Esophagus (tissue), 2 donors: ENCODE results near the gene NAPA. TPM values are rescaled to one million over a fixed set of nuclear protein-coding genes. Genes with fewer than 3 reads are reported as not detected.

Experiments used
- H3K27ac ChIP-seq, 2 donors: one replicate each; pipeline ENCODE4 v1.5.1; 2013; ENCODE audit warnings: low read depth in 2 of 2, mild to moderate bottlenecking in 2 of 2, inconsistent platforms in 1 of 2, low read length in 1 of 2, moderate library complexity in 1 of 2
- H3K27me3 ChIP-seq, 2 donors: one replicate each; pipeline ENCODE4 v1.6.1; 2013; ENCODE audit warnings: low read length in 2 of 2, control low read depth in 1 of 2, mild to moderate bottlenecking in 1 of 2; ENCODE audit not compliant: insufficient read depth in 2 of 2, control insufficient read depth in 1 of 2
- H3K36me3 ChIP-seq, 2 donors: one replicate each; pipeline ENCODE4 v1.6.1; 2013; ENCODE audit warnings: low read length in 1 of 2; ENCODE audit not compliant: control insufficient read depth in 2 of 2, insufficient read depth in 2 of 2
- H3K4me1 ChIP-seq, 2 donors: one replicate each; pipeline ENCODE4 v1.6.1; 2013; ENCODE audit warnings: low read length in 1 of 2; ENCODE audit not compliant: control insufficient read depth in 2 of 2, insufficient read depth in 2 of 2
- H3K4me3 ChIP-seq, 2 donors: one replicate each; pipeline ENCODE4 v1.5.1; 2013; ENCODE audit warnings: low read length in 2 of 2, mild to moderate bottlenecking in 2 of 2, low read depth in 1 of 2, moderate library complexity in 1 of 2
- H3K9me3 ChIP-seq, 2 donors: one replicate each; pipeline ENCODE4 v1.6.1; 2013; ENCODE audit warnings: mild to moderate bottlenecking in 2 of 2, low read depth in 1 of 2, low read length in 1 of 2, moderate library complexity in 1 of 2; ENCODE audit not compliant: control insufficient read depth in 2 of 2, insufficient read depth in 1 of 2
- WGBS, 2 donors: extraction: QIAGEN DNeasy Blood & Tissue Kit; methylation state at CpG; one replicate each; pipeline ENCODE4 v1.1.7; 2013; 5-methylcytosine and 5-hydroxymethylcytosine counted together
- polyA plus RNA-seq, 2 donors: library from polyadenylated mRNA; stranded (reverse); fragments of 200-250 nt; gene quantifications; one replicate each; pipeline ENCODE4 v1.2.3, GENCODE V29; 2013
- donor health status: healthy with polysubstance abuse.
- donor health status: Bipolar disorder and iron deficiency.

NAPA gene
- polyA plus RNA-seq, 2 donors, result 106 to 110 TPM

DNA sequence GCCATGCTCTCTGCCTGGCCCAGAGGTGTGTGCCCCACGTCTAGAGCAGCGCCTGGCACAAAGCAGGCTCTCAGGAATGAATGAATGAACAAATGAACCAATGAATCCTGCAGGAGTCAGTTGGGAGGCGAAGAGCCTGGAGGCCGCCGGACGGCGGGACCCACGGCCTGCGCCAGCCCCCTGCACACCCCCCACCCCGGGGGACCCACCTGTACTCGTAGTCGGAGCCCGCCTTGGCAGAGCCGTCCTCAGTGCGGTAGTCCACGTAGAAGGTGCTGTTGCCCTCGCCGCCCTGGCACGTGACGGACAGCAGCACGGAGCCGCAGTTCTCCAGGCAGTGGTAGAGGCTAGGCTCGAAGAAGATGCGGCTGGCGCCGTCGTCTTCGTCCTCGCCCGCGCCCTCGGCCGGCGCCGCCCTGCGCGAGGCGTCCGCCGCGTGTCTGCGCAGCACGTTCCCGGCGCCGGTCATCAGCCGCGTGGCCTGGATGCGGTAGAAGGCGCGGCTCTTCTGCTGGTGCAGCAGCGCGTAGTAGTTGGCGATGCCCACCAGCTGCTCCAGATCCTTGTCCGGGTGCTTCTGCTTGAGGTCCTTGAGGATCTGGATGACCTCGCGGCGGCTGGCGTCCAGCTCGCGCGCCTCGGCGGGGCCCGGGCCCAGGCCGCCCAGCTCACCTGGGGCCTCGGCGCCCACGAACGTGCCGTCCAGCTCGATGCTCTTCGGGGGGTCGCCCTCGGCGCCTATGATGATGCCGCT is 58.0 kb downstream of the NAPA start:
- Histone ChIP-seq H3K27ac (no peak overlapping the region), H3K4me3 (no peak overlapping the region), H3K27me3 (peaks cover 0 to 11% of the 10 kb centered on the region in 2 donors), H3K9me3 (peaks cover 4 to 11% of the 10 kb centered on the region in 2 donors), H3K4me1 (peaks cover 0 to 7% of the 10 kb centered on the region in 2 donors), H3K36me3 (no peaks in the 10 kb centered on the region)
- 30 to 45% methylated on average over 77 of the region's 77 CpGs for WGBS, 2 donors

- WGBS, 2 donors, result 58 to 60% methylated on average over 7 of the region's 7 CpGs
- no peak overlapping the region for H3K27ac ChIP-seq
- H3K4me3 ChIP-seq, result no peak overlapping the region
- peaks cover 0 to 12% of the 10 kb centered on the region in 2 donors for H3K4me1 ChIP-seq
- H3K9me3 ChIP-seq, result peaks cover 6 to 9% of the 10 kb centered on the region in 2 donors
- H3K27me3 ChIP-seq, result peaks cover 0 to 11% of the 10 kb centered on the region in 2 donors
- H3K36me3 ChIP-seq, result no peaks in the 10 kb centered on the region
These were observed 64.4 kb downstream of the NAPA start for GRCh38 chr19:47450478-47450877.

DNA sequence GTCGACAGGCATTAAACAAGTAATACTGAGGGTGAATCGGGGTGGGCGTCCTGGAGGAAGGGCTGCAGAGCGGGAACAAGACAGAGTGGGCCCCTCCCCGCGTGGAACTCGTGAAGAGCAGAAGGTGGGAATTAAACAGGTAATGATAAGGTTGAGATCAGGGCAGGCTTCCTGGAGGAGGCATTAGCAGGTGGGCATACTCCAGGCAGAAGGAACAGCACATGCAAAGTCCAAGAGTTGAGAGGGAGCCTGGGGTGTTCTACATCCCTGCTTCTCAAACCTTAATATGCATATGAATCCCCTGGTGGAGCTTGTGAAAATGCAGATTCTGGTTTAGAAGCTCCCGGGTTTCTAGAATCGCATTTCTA is 66.5 kb downstream of the NAPA start:
- peaks cover 0 to 18% of the 10 kb centered on the region in 2 donors for H3K27me3 ChIP-seq
- no peak overlapping the region for H3K4me3 ChIP-seq
- no peak overlapping the region for H3K27ac ChIP-seq
- H3K4me1 ChIP-seq, result peaks cover 0 to 17% of the 10 kb centered on the region in 2 donors
- 30 to 32% methylated on average over 9 of the region's 9 CpGs for WGBS, 2 donors
- no peaks in the 10 kb centered on the region for H3K36me3 ChIP-seq
- peaks cover 6 to 9% of the 10 kb centered on the region in 2 donors for H3K9me3 ChIP-seq

- H3K4me1 ChIP-seq, result peaks cover 0 to 17% of the 10 kb centered on the region in 2 donors
- H3K27me3 ChIP-seq, result peaks cover 0 to 18% of the 10 kb centered on the region in 2 donors
- H3K27ac ChIP-seq, result no peak overlapping the region
- whole genome bisulfite sequencing, 2 donors, result 11 to 18% methylated on average over 81 to 95 of the region's 95 CpGs
- H3K4me3 ChIP-seq, result peak overlapping the region in 1 of 2 donors; percentile 11
- peaks cover 6 to 9% of the 10 kb centered on the region in 2 donors for H3K9me3 ChIP-seq
- H3K36me3 ChIP-seq, result no peaks in the 10 kb centered on the region
These were observed 67.1 kb downstream of the NAPA start for GRCh38 chr19:47447470-47448359.

GRCh38 chr19:47446534-47447469 is 68.1 kb downstream of the NAPA start:
- WGBS, 2 donors, result 23 to 24% methylated on average over 28 of the region's 28 CpGs
- Histone ChIP-seq H3K4me3 (no peak overlapping the region), H3K9me3 (peaks cover 6 to 9% of the 10 kb centered on the region in 2 donors), H3K36me3 (no peaks in the 10 kb centered on the region), H3K27ac (no peak overlapping the region), H3K4me1 (peaks cover 0 to 17% of the 10 kb centered on the region in 2 donors), H3K27me3 (peaks cover 0 to 18% of the 10 kb centered on the region in 2 donors)

- no peak overlapping the region for H3K4me3 ChIP-seq
- no peaks in the 10 kb centered on the region for H3K36me3 ChIP-seq
- peaks cover 6 to 9% of the 10 kb centered on the region in 2 donors for H3K9me3 ChIP-seq
- WGBS, 2 donors, result 4% methylated on average over 21 to 22 of the region's 22 CpGs
- H3K27me3 ChIP-seq, result peaks cover 0 to 18% of the 10 kb centered on the region in 2 donors
- H3K27ac ChIP-seq, result no peak overlapping the region
- H3K4me1 ChIP-seq, result peaks cover 0 to 17% of the 10 kb centered on the region in 2 donors
These were observed 68.9 kb downstream of the NAPA start for GRCh38 chr19:47445937-47446402.

GRCh38 chr19:47445527-47445926 is 69.3 kb downstream of the NAPA start:
- H3K27ac ChIP-seq, result no peak overlapping the region
- H3K4me3 ChIP-seq, result no peak overlapping the region
- peaks cover 0 to 17% of the 10 kb centered on the region in 2 donors for H3K4me1 ChIP-seq
- H3K9me3 ChIP-seq, result peaks cover 6 to 9% of the 10 kb centered on the region in 2 donors
- H3K36me3 ChIP-seq, result no peaks in the 10 kb centered on the region
- peaks cover 0 to 18% of the 10 kb centered on the region in 2 donors for H3K27me3 ChIP-seq
- 47 to 52% methylated on average over 4 of the region's 4 CpGs for WGBS, 2 donors

DNA sequence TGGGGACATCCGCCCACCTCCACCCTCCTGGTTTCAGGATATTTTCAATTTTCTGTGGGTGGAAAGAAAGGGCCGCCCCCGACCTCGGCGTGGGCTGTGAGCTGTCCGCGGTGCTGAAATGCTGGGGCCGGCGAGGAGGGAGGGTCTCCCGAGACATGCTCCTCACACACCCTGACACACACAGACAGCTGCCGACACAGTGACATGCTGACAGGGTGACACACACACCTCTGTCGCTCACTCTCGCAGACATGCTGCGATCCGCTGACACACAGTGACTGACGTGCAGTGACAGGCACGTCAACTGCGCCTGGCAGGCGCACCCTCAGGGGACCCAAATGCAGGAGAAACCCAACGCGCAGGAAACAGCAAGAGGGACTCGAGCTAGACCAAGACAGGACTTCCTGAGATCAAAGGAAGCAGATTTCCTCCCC is 70.5 kb downstream of the NAPA start:
- no peaks in the 10 kb centered on the region for H3K36me3 ChIP-seq
- H3K27ac ChIP-seq, result no peak overlapping the region
- no peak overlapping the region for H3K4me3 ChIP-seq
- WGBS, 2 donors, result 21 to 27% methylated on average over 22 of the region's 22 CpGs
- H3K9me3 ChIP-seq, result peaks cover 6 to 9% of the 10 kb centered on the region in 2 donors
- H3K4me1 ChIP-seq, result peaks cover 0 to 17% of the 10 kb centered on the region in 2 donors
- H3K27me3 ChIP-seq, result peaks cover 0 to 18% of the 10 kb centered on the region in 2 donors
